SK-MEL-5 (cell line): ENCODE measurements around the gene NXN. TPM values are rescaled to one million over a fixed set of nuclear protein-coding genes. Genes with fewer than 3 reads are reported as not detected.
"Not testable (repeated sequence)": the region's sequence is repeated elsewhere in the genome, so short reads cannot be mapped to it uniquely, and the experiment has no call there.

Experiments
- DNase-seq: peaks from one replicate; pipeline ENCODE4 v3.0.0-alpha.2; 2016; ENCODE audit warnings: low read depth, low spot score
- in situ Hi-C: cut with HindIII; loops from 2 replicates; pipeline ENCODE4 v1.10.0; 2016; ENCODE audit warnings: low sequenced_read_pairs, high pct_unique_total_duplicates, low pct_unique_long_range_greater_than_20kb
- total RNA-seq: library from RNA; depleted of rRNA; stranded (reverse); fragments of >200 nt; shearing (Covaris generic); gene quantifications from 2 replicates; pipeline ENCODE4 v1.2.3, GENCODE V29; 2014

NXN gene
- total RNA-seq, 1 experiment from 2014 or later: 12.4 TPM

GRCh38 chr17:915538-916201, 63.9 kb downstream of the NXN start:
- in situ Hi-C loops: no loop called here
- DNase-seq: peak; percentile 3

GRCh38 chr17:914561-914960, 65.0 kb downstream of the NXN start:
- in situ Hi-C loops: no loop called here
- no peak for DNase-seq

- in situ Hi-C loops: no loop called here
- no peak for DNase-seq
Observed at GRCh38 chr17:913207-913606, 66.4 kb downstream of the NXN start.

- no peak for DNase-seq
- in situ Hi-C loops: no loop called here
Observed at GRCh38 chr17:909642-910323, 69.8 kb downstream of the NXN start.

- in situ Hi-C loops: no loop called here
- no peak for DNase-seq
Observed at GRCh38 chr17:907725-908124, 71.9 kb downstream of the NXN start.

- in situ Hi-C loops, DNase-seq: not testable (repeated sequence)
Observed at GRCh38 chr17:905708-906107, 73.9 kb downstream of the NXN start.

- DNase-seq: no peak
Observed at GRCh38 chr17:903691-904481, 75.7 kb downstream of the NXN start.

GRCh38 chr17:902463-902862, 77.1 kb downstream of the NXN start:
- in situ Hi-C loops: no loop called here

More at GRCh38 chr17:903691-904481, 75.7 kb downstream of the NXN start:
- in situ Hi-C loops: no loop called here

GRCh38 chr17:901964-902363, 77.6 kb downstream of the NXN start:
- no peak for DNase-seq
- in situ Hi-C loops: no loop called here

More at GRCh38 chr17:902463-902862, 77.1 kb downstream of the NXN start:
- no peak for DNase-seq

- DNase-seq: no peak
- in situ Hi-C loops: no loop called here
Observed at GRCh38 chr17:901191-901950, 78.2 kb downstream of the NXN start.

- in situ Hi-C loops: no loop called here
- DNase-seq: no peak
Observed at GRCh38 chr17:900336-900934, 79.1 kb downstream of the NXN start.

GRCh38 chr17:897970-898619, 81.5 kb downstream of the NXN start:
- no peak for DNase-seq

GRCh38 chr17:896953-897661, 82.5 kb downstream of the NXN start:
- no peak for DNase-seq
- in situ Hi-C loops: no loop called here

More at GRCh38 chr17:897970-898619, 81.5 kb downstream of the NXN start:
- in situ Hi-C loops: no loop called here

- in situ Hi-C loops: no loop called here
- no peak for DNase-seq
Observed at GRCh38 chr17:896454-896853, 83.1 kb downstream of the NXN start.

GRCh38 chr17:892958-893357, 86.6 kb downstream of the NXN start:
- in situ Hi-C loops: no loop called here
- no peak for DNase-seq

GRCh38 chr17:888998-889441, 90.6 kb downstream of the NXN start:
- in situ Hi-C loops: no loop called here
- DNase-seq: no peak
